ENCODE measurements around the gene GAB4.

GAB4 gene

GRCh38 chr22:16972311-16972710 lies 35.7 kb downstream of the GAB4 start:
- intact Hi-C loops (cut with DNase I; ENCODE audit: low total_unique reads): no loop called here
- H3K9me3 ChIP-seq: no peaks in the 10 kb centered on the region
- no peaks in the 10 kb centered on the region for H3K4me1 ChIP-seq
- H3K36me3 ChIP-seq: no peaks in the 10 kb centered on the region
- no peak overlapping the region for H3K4me3 ChIP-seq
- no peak for DNase-seq
- no peak overlapping the region for H3K27ac ChIP-seq
- TF ChIP-seq CTCF (IDR thresholded peaks at IDR 0.05): no peak
- H3K27me3 ChIP-seq: peaks cover 0 to 3% of the 10 kb centered on the region in 2 donors

DNA sequence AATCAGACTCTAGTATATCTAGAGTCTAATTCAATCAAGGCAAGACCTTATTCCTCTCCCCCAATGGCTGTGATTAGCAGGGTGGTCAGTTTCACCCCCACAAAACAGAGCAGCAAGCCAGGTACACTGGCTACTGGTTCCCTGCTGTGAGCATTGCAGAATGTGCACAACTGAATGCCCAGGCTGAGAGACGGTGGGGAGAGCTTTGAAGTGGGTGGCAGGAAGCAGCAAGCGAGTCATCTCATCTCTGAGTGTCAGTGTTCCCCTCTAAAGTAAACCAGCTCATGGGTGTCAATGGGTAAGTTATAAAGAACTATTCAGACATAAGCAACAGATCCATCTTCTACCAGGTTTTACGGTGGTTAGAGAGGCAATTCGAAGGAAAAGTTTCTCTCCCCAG lies 37.6 kb downstream of the GAB4 start:
- intact Hi-C loops (cut with DNase I; ENCODE audit: low total_unique reads): no loop called here
- no peak overlapping the region for H3K27ac ChIP-seq
- H3K4me3 ChIP-seq: no peak overlapping the region
- H3K9me3 ChIP-seq: no peaks in the 10 kb centered on the region
- TF ChIP-seq CTCF (IDR thresholded peaks at IDR 0.05): no peak
- no peaks in the 10 kb centered on the region for H3K36me3 ChIP-seq
- DNase-seq: no peak
- no peaks in the 10 kb centered on the region for H3K4me1 ChIP-seq
- peaks cover 0 to 3% of the 10 kb centered on the region in 2 donors for H3K27me3 ChIP-seq

- Histone ChIP-seq H3K27me3 (peaks cover 0 to 3% of the 10 kb centered on the region in 2 donors), H3K9me3 (no peaks in the 10 kb centered on the region), H3K4me1 (no peaks in the 10 kb centered on the region), H3K4me3 (no peak overlapping the region), H3K27ac (no peak overlapping the region), H3K36me3 (no peaks in the 10 kb centered on the region)
- no peak for TF ChIP-seq CTCF (IDR thresholded peaks at IDR 0.05)
- no peak for DNase-seq
- intact Hi-C loops (cut with DNase I; ENCODE audit: low total_unique reads): no loop called here
Measured at GRCh38 chr22:16969508-16970327, 38.3 kb downstream of the GAB4 start.

DNA sequence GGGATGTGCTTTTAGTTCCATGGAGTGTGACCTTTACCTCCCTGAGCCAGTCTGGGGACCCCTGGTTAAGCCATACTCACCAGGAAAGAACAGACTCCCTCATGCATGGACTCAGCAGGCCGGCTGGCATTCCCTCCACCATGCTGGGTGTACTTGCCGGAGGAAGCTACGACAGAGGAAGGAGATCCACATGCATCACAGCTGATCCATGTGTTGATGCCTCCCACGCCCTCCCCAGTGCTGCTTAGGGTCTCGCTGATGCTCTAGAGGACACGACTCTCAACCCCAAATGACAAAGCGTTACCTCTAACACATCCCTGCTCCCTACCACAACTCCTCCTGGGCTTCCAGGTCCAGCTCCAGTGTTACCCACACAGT lies 39.8 kb downstream of the GAB4 start:
- Histone ChIP-seq H3K36me3 (no peaks in the 10 kb centered on the region), H3K4me1 (no peaks in the 10 kb centered on the region), H3K4me3 (no peak overlapping the region), H3K27ac (no peak overlapping the region), H3K9me3 (no peaks in the 10 kb centered on the region), H3K27me3 (peaks cover 0 to 3% of the 10 kb centered on the region in 2 donors)
- no peak for DNase-seq
- intact Hi-C loops (cut with DNase I; ENCODE audit: low total_unique reads): no loop called here
- TF ChIP-seq CTCF (IDR thresholded peaks at IDR 0.05): no peak

DNA sequence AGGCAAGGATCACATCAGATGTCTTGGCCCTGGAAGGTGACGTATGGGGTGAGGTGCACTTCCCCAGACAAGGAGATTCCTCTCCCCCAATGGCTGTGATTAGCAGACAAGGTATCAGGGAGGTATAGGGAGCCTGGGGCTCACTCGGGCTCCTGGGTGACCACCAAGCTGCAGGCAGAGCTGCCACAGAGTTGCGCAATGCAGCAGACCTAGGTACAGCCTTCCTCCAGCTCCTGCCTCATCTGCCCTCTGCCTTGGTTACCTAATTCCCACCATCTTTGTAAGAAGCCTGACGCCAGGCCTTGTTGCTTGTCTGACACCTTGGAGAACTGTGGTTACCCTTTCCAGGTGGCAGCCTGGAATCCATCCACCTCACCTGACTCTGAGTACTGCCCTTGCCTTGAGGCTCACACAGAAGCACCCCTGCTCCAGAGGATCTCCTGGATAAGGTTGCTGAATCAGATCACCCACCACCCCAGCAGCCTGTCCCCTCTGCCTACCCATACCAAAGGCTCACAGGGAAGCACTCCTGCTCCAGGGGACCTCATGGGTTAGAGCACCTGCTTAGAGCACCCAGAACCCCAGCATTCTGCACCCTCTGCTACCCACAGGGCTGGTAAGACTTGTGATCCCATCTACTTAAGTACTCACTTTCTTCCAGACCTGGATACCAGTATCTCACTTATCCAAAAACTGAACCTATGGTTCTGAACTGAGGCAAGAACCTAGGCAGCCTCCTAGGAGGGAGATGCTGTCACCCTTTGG lies 40.4 kb downstream of the GAB4 start:
- intact Hi-C loops (cut with DNase I; ENCODE audit: low total_unique reads): no loop called here

More for the DNA sequence above, 40.4 kb downstream of the GAB4 start:
- Histone ChIP-seq H3K4me1 (no peaks in the 10 kb centered on the region), H3K9me3 (no peaks in the 10 kb centered on the region), H3K4me3 (no peak overlapping the region), H3K27ac (no peak overlapping the region), H3K36me3 (no peaks in the 10 kb centered on the region), H3K27me3 (peaks cover 0 to 3% of the 10 kb centered on the region in 2 donors)
- no peak for TF ChIP-seq CTCF (IDR thresholded peaks at IDR 0.05)
- DNase-seq: no peak
